Hepatocyte (in vitro differentiated cells): ENCODE measurements around the gene NECAB2. TPM values are rescaled to one million over a fixed set of nuclear protein-coding genes. Genes with fewer than 3 reads are reported as not detected.
A peak's percentile ranks its signal among the peaks of the same experiment; 100 is the strongest.

Experiments
- DNase-seq: peaks from one replicate; pipeline ENCODE4 v3.0.0-alpha.2; 2016; ENCODE audit warnings: low spot score
- H2AFZ ChIP-seq: fragments of 200-600 bp; sonication (generic); 2 replicates; pipeline ENCODE4 v1.6.0; 2016; ENCODE audit warnings: antibody characterized with exemption, mild to moderate bottlenecking
- H3K27ac ChIP-seq: fragments of 200-600 bp; sonication (generic); 2 replicates; pipeline ENCODE4 v1.5.1; 2016; ENCODE audit warnings: mild to moderate bottlenecking
- H3K27me3 ChIP-seq: fragments of 200-600 bp; sonication (generic); 2 replicates; pipeline ENCODE4 v1.6.1; 2016
- H3K36me3 ChIP-seq: fragments of 200-600 bp; sonication (generic); replicated peaks from 2 replicates; pipeline ENCODE4 v1.5.1; 2016; ENCODE audit warnings: low read depth; ENCODE audit not compliant: insufficient read depth
- H3K4me1 ChIP-seq: fragments of 200-600 bp; sonication (generic); 2 replicates; pipeline ENCODE4 v1.5.1; 2016; ENCODE audit warnings: mild to moderate bottlenecking, moderate library complexity; ENCODE audit not compliant: insufficient read depth
- H3K4me2 ChIP-seq: fragments of 200-600 bp; sonication (generic); 2 replicates; pipeline ENCODE4 v1.6.0; 2016
- H3K4me3 ChIP-seq: fragments of 200-600 bp; sonication (generic); 2 replicates; pipeline ENCODE4 v1.5.1; 2016; ENCODE audit warnings: mild to moderate bottlenecking
- H3K79me2 ChIP-seq: fragments of 200-600 bp; sonication (generic); 2 replicates; pipeline ENCODE4 v1.6.0; 2017; ENCODE audit warnings: mild to moderate bottlenecking
- H3K9me2 ChIP-seq: fragments of 200-600 bp; sonication (generic); replicated peaks from 2 replicates; pipeline ENCODE4 v1.6.0; 2017; ENCODE audit warnings: mild to moderate bottlenecking; ENCODE audit not compliant: insufficient read depth
- H3K9me3 ChIP-seq: fragments of 200-600 bp; sonication (generic); 2 replicates; pipeline ENCODE4 v1.5.1; 2016; ENCODE audit warnings: low read depth, mild to moderate bottlenecking
- H4K20me1 ChIP-seq: fragments of 200-600 bp; sonication (generic); 2 replicates; pipeline ENCODE4 v1.6.0; 2016; ENCODE audit warnings: mild to moderate bottlenecking; ENCODE audit not compliant: insufficient read depth, poor library complexity, severe bottlenecking
- EZH2 ChIP-seq: fragments of 200-600 bp; sonication (generic); IDR thresholded peaks from 2 replicates; pipeline ENCODE4 v1.6.1; 2016; ENCODE audit warnings: antibody characterized with exemption, mild to moderate bottlenecking, borderline replicate concordance
- EZH2phosphoT487 ChIP-seq: fragments of 200-600 bp; sonication (generic); IDR thresholded peaks from one replicate; pipeline ENCODE4 v1.6.1; 2018; ENCODE audit warnings: antibody characterized with exemption, mild to moderate bottlenecking, low read depth, moderate library complexity; ENCODE audit not compliant: unreplicated experiment, severe bottlenecking
- WGBS: methylation state at CpG from one replicate; pipeline ENCODE4 v1.1.6; 2016; ENCODE audit warnings: low lambda C conversion rate; ENCODE audit errors: missing lambda C conversion rate; 5-methylcytosine and 5-hydroxymethylcytosine counted together
- polyA plus RNA-seq: library from polyadenylated mRNA; unstranded; fragments of >200 nt; fragmentation: Nextera tagmentation; extraction: Ambion mirVana; gene quantifications from 2 replicates; pipeline ENCODE4 v1.2.1, GENCODE V29; 2016
- total RNA-seq: library from RNA; depleted of rRNA; stranded (reverse); fragments of >200 nt; gene quantifications from 2 replicates; pipeline ENCODE4 v1.2.3, GENCODE V29; 2014
- TF ChIP-seq, protein P1 (sequence below): fragments of 200-600 bp; sonication (generic); IDR thresholded peaks from 2 replicates; pipeline ENCODE4 v1.5.1; 2016; ENCODE audit warnings: antibody characterized with exemption, mild to moderate bottlenecking; ENCODE audit not compliant: poor library complexity

Gene NECAB2
- total and polyA plus RNA-seq, 2 experiments from 2014 or later, result 1.1 TPM; not detected in 1

DNA sequence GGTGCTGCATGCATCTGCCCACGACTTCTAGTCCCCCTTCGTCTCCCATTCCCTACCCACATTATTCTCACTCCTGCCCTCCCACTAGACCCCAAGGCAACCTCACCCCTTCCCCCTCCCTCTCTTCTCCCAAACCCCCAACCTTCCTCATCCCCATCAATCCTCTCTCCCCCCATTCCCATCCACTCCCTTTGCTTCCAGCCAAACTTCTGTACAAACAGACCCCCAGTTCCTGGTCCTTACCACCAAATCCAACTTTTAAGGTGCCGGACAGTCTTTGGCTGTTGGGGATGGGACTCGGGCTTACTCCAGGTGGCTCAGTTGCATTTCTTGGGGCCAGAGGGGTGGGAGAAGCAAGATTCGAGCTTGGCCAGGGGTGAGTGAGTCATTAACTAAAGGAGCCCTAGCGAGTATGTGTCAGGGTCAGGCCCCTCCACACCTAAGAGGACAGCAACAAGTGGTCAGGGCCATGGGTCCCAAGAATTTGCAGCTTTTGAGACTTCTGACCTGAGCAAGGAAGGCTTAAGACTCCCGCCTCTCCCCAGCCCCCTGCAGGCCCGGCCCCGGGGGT is 74.3 kb downstream of the NECAB2 start, which contains the start of gene SLC38A8:
TSS of gene SLC38A8 (minus strand) at position 488 of the 571 bp plus-strand sequence. CDS start 638 bp downstream, outside the sequence.
- H3K9me2 ChIP-seq, result no peaks in the 10 kb centered on the region
- H3K79me2 ChIP-seq, result no peaks in the 10 kb centered on the region
- H3K4me3 ChIP-seq, result no peak within 1 kb of the TSS
- peaks cover 4% of the 10 kb centered on the region for H3K4me1 ChIP-seq
- no peaks in the 10 kb centered on the region for H4K20me1 ChIP-seq
- peak within 1 kb of the TSS; percentile 53 for H3K4me2 ChIP-seq
- no peak within 1 kb of the TSS for H3K27ac ChIP-seq
- DNase-seq, result no peak
- no peak for TF ChIP-seq EZH2
- no peak for TF ChIP-seq EZH2phosphoT487
- TF ChIP-seq, protein P1, sequence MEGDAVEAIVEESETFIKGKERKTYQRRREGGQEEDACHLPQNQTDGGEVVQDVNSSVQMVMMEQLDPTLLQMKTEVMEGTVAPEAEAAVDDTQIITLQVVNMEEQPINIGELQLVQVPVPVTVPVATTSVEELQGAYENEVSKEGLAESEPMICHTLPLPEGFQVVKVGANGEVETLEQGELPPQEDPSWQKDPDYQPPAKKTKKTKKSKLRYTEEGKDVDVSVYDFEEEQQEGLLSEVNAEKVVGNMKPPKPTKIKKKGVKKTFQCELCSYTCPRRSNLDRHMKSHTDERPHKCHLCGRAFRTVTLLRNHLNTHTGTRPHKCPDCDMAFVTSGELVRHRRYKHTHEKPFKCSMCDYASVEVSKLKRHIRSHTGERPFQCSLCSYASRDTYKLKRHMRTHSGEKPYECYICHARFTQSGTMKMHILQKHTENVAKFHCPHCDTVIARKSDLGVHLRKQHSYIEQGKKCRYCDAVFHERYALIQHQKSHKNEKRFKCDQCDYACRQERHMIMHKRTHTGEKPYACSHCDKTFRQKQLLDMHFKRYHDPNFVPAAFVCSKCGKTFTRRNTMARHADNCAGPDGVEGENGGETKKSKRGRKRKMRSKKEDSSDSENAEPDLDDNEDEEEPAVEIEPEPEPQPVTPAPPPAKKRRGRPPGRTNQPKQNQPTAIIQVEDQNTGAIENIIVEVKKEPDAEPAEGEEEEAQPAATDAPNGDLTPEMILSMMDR, result no peak
- WGBS, result 72% methylated on average over 5 of the region's 9 CpGs
- H2AFZ ChIP-seq, result no peak within 1 kb of the TSS
- peaks cover 19% of the 10 kb centered on the region for H3K27me3 ChIP-seq
- H3K9me3 ChIP-seq, result no peaks in the 10 kb centered on the region
- H3K36me3 ChIP-seq, result no peaks in the 10 kb centered on the region

DNA sequence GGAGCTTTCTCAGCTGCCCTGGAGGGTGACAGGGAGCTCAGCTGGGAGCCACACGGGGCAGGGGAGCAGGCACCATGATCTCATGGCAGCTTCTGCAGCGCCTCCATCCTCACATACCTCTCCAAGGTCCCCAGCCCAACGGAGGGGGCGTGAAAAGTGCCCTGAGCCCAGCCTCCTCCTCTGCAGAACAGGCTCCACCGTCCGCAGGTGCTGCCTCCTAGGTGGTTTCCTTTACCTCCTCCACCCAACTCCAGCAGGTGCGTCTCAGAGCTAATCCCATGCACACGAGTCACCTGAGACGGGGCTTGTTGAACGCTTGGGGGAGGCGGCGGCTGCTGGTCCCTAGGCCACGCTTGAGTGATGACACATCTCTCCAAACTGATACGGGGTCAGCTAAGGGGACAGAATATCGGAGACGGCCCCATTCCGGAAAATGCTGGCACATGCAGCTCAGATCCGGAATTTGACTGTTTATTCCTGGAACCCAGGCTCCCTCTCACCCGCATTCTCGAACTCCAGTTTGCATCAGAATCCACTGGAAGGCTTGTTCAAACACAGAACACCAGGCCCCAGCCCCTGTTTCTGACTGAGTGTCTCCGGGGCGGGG is 74.9 kb downstream of the NECAB2 start:
- peak; percentile 44 for DNase-seq
- no peaks in the 10 kb centered on the region for H4K20me1 ChIP-seq
- no peaks in the 10 kb centered on the region for H3K9me3 ChIP-seq
- TF ChIP-seq EZH2phosphoT487, result no peak
- TF ChIP-seq, protein P1, result no peak
- no peak for TF ChIP-seq EZH2
- no peak overlapping the region for H3K27ac ChIP-seq
- H3K4me1 ChIP-seq, result peaks cover 4% of the 10 kb centered on the region
- H3K4me3 ChIP-seq, result no peak overlapping the region
- H3K4me2 ChIP-seq, result peak overlapping the region; percentile 53
- WGBS, result 36% methylated on average over 22 of the region's 22 CpGs
- H3K79me2 ChIP-seq, result no peaks in the 10 kb centered on the region
- no peaks in the 10 kb centered on the region for H3K36me3 ChIP-seq
- no peak overlapping the region for H2AFZ ChIP-seq
- H3K27me3 ChIP-seq, result peaks cover 19% of the 10 kb centered on the region
- H3K9me2 ChIP-seq, result no peaks in the 10 kb centered on the region

DNA sequence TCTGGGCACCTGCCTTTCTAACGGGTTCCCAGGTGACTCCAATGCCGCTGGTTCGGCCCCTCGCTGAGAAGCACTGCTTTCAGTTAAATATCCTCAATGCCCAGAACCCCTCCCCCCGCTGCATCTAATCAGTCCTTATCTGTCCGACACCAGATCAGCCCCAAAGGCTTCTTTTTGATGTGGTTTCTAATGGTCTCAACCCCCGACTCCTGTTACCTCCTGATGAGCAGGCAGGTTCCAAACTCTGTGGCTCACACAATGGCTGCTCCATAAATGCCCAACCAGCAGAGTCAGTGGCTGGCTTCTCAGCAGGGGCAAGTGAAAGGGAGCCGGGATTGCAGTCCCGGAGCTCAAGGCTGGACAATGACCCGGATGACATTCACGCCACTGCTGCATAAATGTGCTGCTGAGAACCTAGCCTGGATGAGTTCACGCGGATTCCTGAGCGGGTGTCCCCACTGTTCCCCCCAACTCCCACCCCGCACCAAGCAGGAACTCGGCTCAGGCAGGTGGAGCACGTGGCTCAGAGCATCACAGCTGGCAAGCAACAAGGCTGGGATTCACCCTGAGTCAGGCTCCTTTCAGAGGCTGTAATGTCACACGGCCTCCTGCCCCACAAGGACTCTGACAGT is 75.6 kb downstream of the NECAB2 start:
- H3K27ac ChIP-seq, result no peak overlapping the region
- H3K79me2 ChIP-seq, result no peaks in the 10 kb centered on the region
- peaks cover 4% of the 10 kb centered on the region for H3K4me1 ChIP-seq
- no peaks in the 10 kb centered on the region for H3K9me2 ChIP-seq
- no peak overlapping the region for H2AFZ ChIP-seq
- WGBS, result 22% methylated on average over 18 of the region's 18 CpGs
- no peaks in the 10 kb centered on the region for H3K36me3 ChIP-seq
- no peaks in the 10 kb centered on the region for H4K20me1 ChIP-seq
- no peak overlapping the region for H3K4me3 ChIP-seq
- no peaks in the 10 kb centered on the region for H3K9me3 ChIP-seq
- no peak for DNase-seq
- peaks cover 19% of the 10 kb centered on the region for H3K27me3 ChIP-seq
- H3K4me2 ChIP-seq, result peak overlapping the region; percentile 53
- TF ChIP-seq, protein P1, result no peak
- TF ChIP-seq EZH2phosphoT487 (no peak), EZH2 (no peak)
